Measurements from ENCODE around the gene MALRD1.

DNA sequence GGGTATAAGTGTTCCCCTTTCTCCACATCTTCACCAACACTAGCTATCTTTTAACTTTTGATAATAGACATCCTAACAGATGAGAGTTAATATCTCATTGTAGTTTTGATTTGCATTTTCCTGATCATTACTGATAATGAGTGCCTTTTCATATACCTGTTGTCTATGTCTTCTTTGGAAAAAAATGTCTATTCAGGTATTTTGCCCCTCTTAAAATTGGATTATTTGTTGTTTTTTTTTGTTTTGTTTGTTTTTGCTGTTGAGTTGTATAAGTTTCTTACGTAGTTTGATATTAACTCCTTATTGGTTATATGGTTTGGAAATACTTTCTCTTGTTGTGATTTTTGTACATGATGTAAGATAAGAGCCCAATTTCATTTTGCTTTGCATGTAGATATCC is 214.7 kb downstream of the MALRD1 start:
- TF ChIP-seq POLR2A (IDR thresholded peaks at IDR 0.05) = no peak
- TF ChIP-seq, protein P1, sequence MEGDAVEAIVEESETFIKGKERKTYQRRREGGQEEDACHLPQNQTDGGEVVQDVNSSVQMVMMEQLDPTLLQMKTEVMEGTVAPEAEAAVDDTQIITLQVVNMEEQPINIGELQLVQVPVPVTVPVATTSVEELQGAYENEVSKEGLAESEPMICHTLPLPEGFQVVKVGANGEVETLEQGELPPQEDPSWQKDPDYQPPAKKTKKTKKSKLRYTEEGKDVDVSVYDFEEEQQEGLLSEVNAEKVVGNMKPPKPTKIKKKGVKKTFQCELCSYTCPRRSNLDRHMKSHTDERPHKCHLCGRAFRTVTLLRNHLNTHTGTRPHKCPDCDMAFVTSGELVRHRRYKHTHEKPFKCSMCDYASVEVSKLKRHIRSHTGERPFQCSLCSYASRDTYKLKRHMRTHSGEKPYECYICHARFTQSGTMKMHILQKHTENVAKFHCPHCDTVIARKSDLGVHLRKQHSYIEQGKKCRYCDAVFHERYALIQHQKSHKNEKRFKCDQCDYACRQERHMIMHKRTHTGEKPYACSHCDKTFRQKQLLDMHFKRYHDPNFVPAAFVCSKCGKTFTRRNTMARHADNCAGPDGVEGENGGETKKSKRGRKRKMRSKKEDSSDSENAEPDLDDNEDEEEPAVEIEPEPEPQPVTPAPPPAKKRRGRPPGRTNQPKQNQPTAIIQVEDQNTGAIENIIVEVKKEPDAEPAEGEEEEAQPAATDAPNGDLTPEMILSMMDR (IDR thresholded peaks at IDR 0.05) = no peak

All from Peyer's patch (tissue), 4 donors.